Esophagus muscularis mucosa (tissue), 4 donors: ENCODE data around the gene CALM1. TPM values are rescaled to one million over a fixed set of nuclear protein-coding genes. Genes with fewer than 3 reads are reported as not detected.

ENCODE experiments used
- DNase-seq: peaks from one replicate; pipeline ENCODE4 v3.0.0-alpha.2; 2017; ENCODE audit errors: extremely low spot score
- H3K27ac ChIP-seq, 4 donors: fragments of 200-600 bp; sonication (generic); replicated peaks in 1 of 4; 1 replicate in 3 of 4; 2 replicates in 1 of 4; pipeline ENCODE4 v1.5.1; 2016 to 2019; ENCODE audit warnings: mild to moderate bottlenecking in 1 of 4
- H3K27me3 ChIP-seq, 4 donors: fragments of 200-600 bp; sonication (generic); one replicate each; pipeline versions ENCODE4 v1.5.1 to v1.6.0; 2016 to 2019
- H3K36me3 ChIP-seq, 4 donors: fragments of 200-600 bp; sonication (generic); one replicate each; pipeline ENCODE4 v1.5.1; 2016 to 2019
- H3K4me1 ChIP-seq, 4 donors: fragments of 200-600 bp; sonication (generic); one replicate each; pipeline ENCODE4 v1.5.1; 2016 to 2019
- H3K4me3 ChIP-seq, 4 donors: fragments of 200-600 bp; sonication (generic); 1 replicate in 2 of 4; 2 replicates in 2 of 4; pipeline ENCODE4 v1.5.1; 2016 to 2019; ENCODE audit warnings: mild to moderate bottlenecking in 4 of 4, moderate library complexity in 1 of 4
- H3K9me3 ChIP-seq, 4 donors: fragments of 200-600 bp; sonication (generic); 1 replicate in 3 of 4; 2 replicates in 1 of 4; pipeline ENCODE4 v1.5.1; 2016 to 2019
- CTCF ChIP-seq, 3 experiments: fragments of 200-600 bp in 2 of 3; fragments of 450-650 bp in 1 of 3; sonication (generic) in 2 of 3; IDR thresholded peaks; one replicate each; pipeline ENCODE4 v1.5.1; 2017 to 2019; ENCODE audit warnings: antibody characterized with exemption in 3 of 3, mild to moderate bottlenecking in 2 of 3, moderate library complexity in 1 of 3
- EP300 ChIP-seq: sonication (generic); formaldehyde crosslinking; IDR thresholded peaks from one replicate; pipeline ENCODE4 v1.6.1; 2017; ENCODE audit warnings: antibody characterized with exemption
- POLR2A ChIP-seq: fragments of 450-650 bp; IDR thresholded peaks from one replicate; pipeline ENCODE4 v1.6.1; 2017; ENCODE audit warnings: antibody characterized with exemption, moderate library complexity, mild to moderate bottlenecking, low read depth
- POLR2AphosphoS5 ChIP-seq, 2 donors: sonication (generic); formaldehyde crosslinking; IDR thresholded peaks; one replicate each; pipeline ENCODE4 v1.6.1; 2017; ENCODE audit warnings: antibody characterized with exemption in 2 of 2
- WGBS: methylation state at CpG from one replicate; pipeline ENCODE4 v1.1.5; 2018; 5-methylcytosine and 5-hydroxymethylcytosine counted together
- intact Hi-C: fragments of 100-400 bp; cut with DNase I; formaldehyde crosslinking; loops from one replicate; pipeline ENCODE4 v1.15.1; 2023
- total RNA-seq, 4 donors: library from RNA; depleted of rRNA; stranded (reverse); fragments of >200 nt; gene quantifications; one replicate each; pipeline versions ENCODE4 v1.1.0 to v1.2.1, GENCODE V29; 2016

Gene CALM1
- total RNA-seq, 4 donors from 2014 or later: 482 to 847 (median 640) TPM

GRCh38 chr14:90446405-90446804 is 49.6 kb downstream of the CALM1 start:
- H3K9me3 ChIP-seq: peaks cover 0 to 14% (median 8%) of the 10 kb centered on the region in 4 donors
- no peak for DNase-seq
- H3K27ac ChIP-seq: no peak overlapping the region
- no peaks in the 10 kb centered on the region for H3K27me3 ChIP-seq
- H3K4me3 ChIP-seq: no peak overlapping the region
- intact Hi-C loops: no loop called here
- TF ChIP-seq POLR2AphosphoS5 (IDR thresholded peaks at IDR 0.05) (no peak), EP300 (no peak), POLR2A (no peak), CTCF (IDR thresholded peaks at IDR 0.05) (no peak)
- no peaks in the 10 kb centered on the region for H3K36me3 ChIP-seq
- peaks cover 0 to 3% (median 0%) of the 10 kb centered on the region in 4 donors for H3K4me1 ChIP-seq
- WGBS: 91% methylated on average over 4 of the region's 4 CpGs

- Histone ChIP-seq H3K9me3 (peaks cover 0 to 14% (median 8%) of the 10 kb centered on the region in 4 donors), H3K27me3 (no peaks in the 10 kb centered on the region), H3K36me3 (no peaks in the 10 kb centered on the region), H3K4me3 (no peak overlapping the region), H3K4me1 (peaks cover under 1 to 5% (median 3%) of the 10 kb centered on the region in 4 donors), H3K27ac (no peak overlapping the region)
- WGBS: 93% methylated on average over 9 of the region's 9 CpGs
- no peak for DNase-seq
- intact Hi-C loops: no loop called here
- no peak for TF ChIP-seq POLR2A
- TF ChIP-seq EP300: no peak
- no peak for TF ChIP-seq POLR2AphosphoS5 (IDR thresholded peaks at IDR 0.05)
- TF ChIP-seq CTCF (IDR thresholded peaks at IDR 0.05): no peak
These were observed 51.1 kb downstream of the CALM1 start for GRCh38 chr14:90447720-90448497.

GRCh38 chr14:90449411-90449810 is 52.6 kb downstream of the CALM1 start:
- 84% methylated on average over 5 of the region's 5 CpGs for WGBS

GRCh38 chr14:90450151-90450550 is 53.3 kb downstream of the CALM1 start:
- Histone ChIP-seq H3K9me3 (peaks cover 0 to 14% (median 8%) of the 10 kb centered on the region in 4 donors), H3K4me3 (no peak overlapping the region), H3K4me1 (peaks cover 16 to 27% (median 24%) of the 10 kb centered on the region in 4 donors), H3K36me3 (no peaks in the 10 kb centered on the region), H3K27me3 (no peaks in the 10 kb centered on the region), H3K27ac (no peak overlapping the region)
- intact Hi-C loops: no loop called here
- 95% methylated on average over 6 of the region's 6 CpGs for WGBS
- TF ChIP-seq POLR2A (no peak), EP300 (no peak), CTCF (IDR thresholded peaks at IDR 0.05) (no peak), POLR2AphosphoS5 (IDR thresholded peaks at IDR 0.05) (no peak)
- DNase-seq: no peak

More at GRCh38 chr14:90449411-90449810, 52.6 kb downstream of the CALM1 start:
- intact Hi-C loops: no loop called here
- no peak for TF ChIP-seq POLR2A
- TF ChIP-seq CTCF (IDR thresholded peaks at IDR 0.05): no peak
- TF ChIP-seq POLR2AphosphoS5 (IDR thresholded peaks at IDR 0.05): no peak
- TF ChIP-seq EP300: no peak
- Histone ChIP-seq H3K4me1 (peaks cover 13 to 20% (median 16%) of the 10 kb centered on the region in 4 donors), H3K4me3 (no peak overlapping the region), H3K27me3 (no peaks in the 10 kb centered on the region), H3K9me3 (peaks cover 0 to 14% (median 8%) of the 10 kb centered on the region in 4 donors), H3K36me3 (no peaks in the 10 kb centered on the region), H3K27ac (no peak overlapping the region)
- DNase-seq: no peak
